UCSD-AML1 (cell line): ENCODE results near the gene UQCC5.

ENCODE experiments used
- DNase-seq: peaks from one replicate; lab custom pipeline; 2025; ENCODE audit not compliant: unreplicated experiment; lab: John Stamatoyannopoulos, UW

The UQCC5 gene

DNA sequence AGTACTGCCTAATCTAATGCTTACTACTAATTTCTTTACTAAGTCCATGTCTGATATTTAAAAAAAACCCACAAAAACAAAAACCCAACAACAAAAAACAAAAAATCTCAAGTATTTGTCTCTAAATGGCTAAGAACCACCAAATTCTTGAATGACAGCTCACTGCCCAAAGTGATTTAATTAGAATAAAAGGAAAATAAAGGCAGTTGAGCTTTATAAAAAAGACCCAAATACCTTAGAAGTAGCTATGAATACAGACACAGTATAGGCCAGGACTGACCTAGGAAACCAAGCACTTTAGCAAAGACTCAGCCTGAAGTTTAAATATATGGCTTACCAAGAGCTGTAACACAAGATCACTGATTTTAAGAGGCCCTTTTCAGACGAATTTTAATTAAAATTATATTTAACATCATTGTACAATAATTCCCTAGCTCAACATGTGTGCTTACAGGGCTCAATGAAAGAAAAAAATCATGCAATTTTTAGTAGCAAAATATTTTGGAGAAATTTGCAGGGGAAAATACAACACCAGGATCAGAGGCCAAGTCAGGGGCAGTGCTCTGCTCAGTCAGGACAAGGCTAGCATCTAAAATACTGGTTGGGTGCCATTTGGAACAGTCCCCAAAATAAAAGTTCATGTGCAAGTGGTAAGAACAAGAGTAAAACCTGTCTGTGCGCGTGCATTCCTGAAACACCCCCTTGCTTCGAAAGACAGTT lies 24.8 kb downstream of the UQCC5 start:
- no peak for DNase-seq

DNA sequence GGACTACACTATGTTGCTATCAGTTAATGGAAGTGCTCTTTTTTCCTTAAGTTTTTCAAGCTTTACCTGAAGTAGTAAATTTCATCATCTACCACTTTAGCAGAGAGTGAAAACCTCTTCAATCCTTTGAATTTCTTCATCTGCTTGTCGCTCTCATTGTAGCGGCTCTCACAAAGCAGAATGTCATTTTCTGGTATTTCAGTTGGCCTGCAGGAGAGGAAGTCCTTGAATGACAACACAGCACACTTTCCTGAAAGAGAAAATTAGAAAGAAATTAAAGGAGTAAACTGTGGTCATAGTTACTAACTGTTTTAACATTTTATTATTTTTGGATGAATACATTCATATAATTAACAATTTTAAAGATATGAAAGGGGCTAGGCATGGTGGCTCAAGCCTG lies 27.6 kb downstream of the UQCC5 start:
- no peak for DNase-seq

DNA sequence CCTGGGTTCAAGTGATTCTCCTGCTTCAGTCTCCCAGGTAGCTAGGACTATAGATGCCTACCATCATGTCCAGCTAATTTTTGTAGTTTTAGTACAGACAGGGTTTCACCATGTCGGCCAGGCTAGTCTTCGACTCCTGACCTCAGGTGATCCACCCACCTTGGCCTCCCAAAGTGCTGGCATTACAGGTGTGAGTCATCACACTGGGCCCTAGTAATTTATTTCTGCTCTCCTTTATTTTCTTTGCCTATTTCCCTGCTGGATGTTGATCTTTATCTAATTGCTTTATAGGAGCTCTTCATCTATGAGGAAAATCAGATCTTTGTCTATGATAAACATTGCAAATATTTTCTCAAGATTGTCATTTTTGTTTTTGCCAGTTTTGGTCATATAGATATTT lies 31.7 kb downstream of the UQCC5 start:
- no peak for DNase-seq

DNA sequence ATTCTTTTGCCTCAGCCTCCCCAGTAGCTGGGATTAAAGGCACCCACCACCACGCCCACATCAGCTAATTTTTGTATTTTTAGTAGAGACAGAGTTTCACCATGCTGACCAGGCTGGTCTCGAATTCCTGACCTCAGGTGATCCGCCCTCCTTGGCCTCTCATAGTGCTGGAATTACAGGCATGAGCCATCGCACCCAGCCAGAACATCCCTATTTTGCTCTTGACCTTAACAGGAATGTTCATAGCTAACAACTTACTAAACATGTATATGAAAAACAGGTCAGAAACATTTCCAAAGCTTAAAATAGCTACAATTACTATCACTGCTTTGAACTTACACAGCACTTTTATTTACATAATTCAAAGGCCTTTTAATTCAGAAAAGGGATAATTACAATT lies 33.7 kb downstream of the UQCC5 start:
- DNase-seq, result no peak

DNA sequence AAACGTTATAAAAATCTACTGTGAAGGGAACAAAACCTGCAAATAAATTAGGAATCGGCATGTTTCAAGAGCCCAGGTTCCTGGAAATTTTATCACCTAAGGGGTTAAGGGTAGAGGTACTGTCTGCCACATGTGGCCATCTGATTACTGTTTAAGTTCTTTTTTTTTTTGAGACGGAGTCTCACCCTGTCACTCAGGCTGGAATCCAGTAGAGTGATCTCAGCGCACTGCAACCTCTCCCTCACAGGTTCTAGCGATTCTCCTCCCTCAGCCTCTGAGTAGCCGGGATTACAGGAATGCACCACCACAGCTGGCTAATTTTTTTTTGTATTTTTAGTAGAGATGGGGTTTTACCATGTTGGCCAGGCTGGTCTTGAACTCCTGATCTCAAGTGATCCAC lies 35.8 kb downstream of the UQCC5 start:
- DNase-seq, result no peak

DNA sequence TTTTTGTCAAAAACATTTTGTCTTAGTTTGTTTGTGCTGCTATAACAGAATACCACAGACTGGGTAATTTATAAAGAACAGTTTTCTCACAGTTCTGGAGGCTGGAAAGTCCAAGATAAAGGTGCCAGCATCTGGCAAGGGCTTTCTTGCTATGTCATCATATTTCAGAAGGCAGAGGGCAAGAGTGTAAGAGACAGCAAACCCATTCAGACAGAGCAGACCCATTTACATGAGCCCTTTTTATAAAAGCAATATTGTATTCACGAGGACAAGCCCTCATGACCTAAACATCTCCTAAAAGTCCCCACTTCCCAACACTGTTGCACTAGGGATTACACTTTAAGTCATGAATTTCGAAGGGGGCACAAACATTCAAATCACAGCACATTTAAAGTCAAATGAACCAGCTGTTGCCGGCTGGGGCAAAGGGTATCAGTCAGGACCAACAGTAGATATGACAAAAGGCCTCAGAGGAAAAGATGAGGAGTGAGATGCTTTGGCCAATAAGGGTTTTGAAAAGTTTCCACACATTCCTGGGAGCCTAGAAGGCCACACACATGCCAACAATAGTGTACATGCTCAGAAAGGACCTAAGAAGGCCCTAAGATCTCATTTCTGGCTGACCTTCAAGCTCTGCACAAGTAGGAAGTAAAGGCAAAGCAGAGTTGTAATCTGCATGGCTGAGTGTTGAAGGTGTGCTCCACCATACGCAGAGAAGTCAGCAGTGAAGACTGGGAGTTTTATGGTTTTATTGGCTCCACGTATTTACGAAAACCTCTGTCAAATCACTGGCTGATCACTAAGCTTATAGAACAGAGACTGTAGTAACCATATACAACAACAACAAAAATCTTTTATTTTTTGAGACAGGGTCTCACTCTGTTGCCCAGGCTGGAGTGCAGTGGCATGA lies 37.9 kb downstream of the UQCC5 start:
- DNase-seq, result no peak
